PFSK-1 (cell line): ENCODE results near the gene PRKCE.

Experiments used
- FOXP2 ChIP-seq: optimal IDR thresholded peaks from 2 replicates; pipeline ENCODE3; 2011; ENCODE audit warnings: borderline replicate concordance, control low read depth, inconsistent platforms; ENCODE audit not compliant: insufficient read depth; ENCODE audit errors: extremely low read length, extremely low read depth
- POLR2AphosphoS5 ChIP-seq: IDR thresholded peaks from 2 replicates; pipeline ENCODE4 v1.6.1; 2012; ENCODE audit warnings: low read depth, mild to moderate bottlenecking, control low read depth, low read length, moderate library complexity
- SIN3A ChIP-seq: IDR thresholded peaks from 2 replicates; pipeline ENCODE4 v1.6.1; 2012; ENCODE audit warnings: mild to moderate bottlenecking, low read length, moderate library complexity, borderline replicate concordance; ENCODE audit not compliant: insufficient read depth
- TAF1 ChIP-seq: IDR thresholded peaks from 2 replicates; pipeline ENCODE4 v1.6.1; 2012; ENCODE audit warnings: low read length, control low read depth, borderline replicate concordance; ENCODE audit not compliant: insufficient read depth
- TF ChIP-seq, protein P1 (sequence below), 2 experiments: IDR thresholded peaks; 2 replicates each; pipeline versions ENCODE4 v1.6.1 to v1.8.0; 2011 to 2012; ENCODE audit warnings: low read depth in 2 of 2, low read length in 2 of 2, control low read depth in 1 of 2, inconsistent platforms in 1 of 2, mild to moderate bottlenecking in 1 of 2, moderate library complexity in 1 of 2; ENCODE audit not compliant: insufficient read depth in 1 of 2

PRKCE gene

GRCh38 chr2:46236006-46236875, 584.8 kb downstream of the PRKCE start:
- TF ChIP-seq POLR2AphosphoS5 (no peak), SIN3A (no peak), FOXP2 (no peak), TAF1 (no peak)
- TF ChIP-seq, protein P1, sequence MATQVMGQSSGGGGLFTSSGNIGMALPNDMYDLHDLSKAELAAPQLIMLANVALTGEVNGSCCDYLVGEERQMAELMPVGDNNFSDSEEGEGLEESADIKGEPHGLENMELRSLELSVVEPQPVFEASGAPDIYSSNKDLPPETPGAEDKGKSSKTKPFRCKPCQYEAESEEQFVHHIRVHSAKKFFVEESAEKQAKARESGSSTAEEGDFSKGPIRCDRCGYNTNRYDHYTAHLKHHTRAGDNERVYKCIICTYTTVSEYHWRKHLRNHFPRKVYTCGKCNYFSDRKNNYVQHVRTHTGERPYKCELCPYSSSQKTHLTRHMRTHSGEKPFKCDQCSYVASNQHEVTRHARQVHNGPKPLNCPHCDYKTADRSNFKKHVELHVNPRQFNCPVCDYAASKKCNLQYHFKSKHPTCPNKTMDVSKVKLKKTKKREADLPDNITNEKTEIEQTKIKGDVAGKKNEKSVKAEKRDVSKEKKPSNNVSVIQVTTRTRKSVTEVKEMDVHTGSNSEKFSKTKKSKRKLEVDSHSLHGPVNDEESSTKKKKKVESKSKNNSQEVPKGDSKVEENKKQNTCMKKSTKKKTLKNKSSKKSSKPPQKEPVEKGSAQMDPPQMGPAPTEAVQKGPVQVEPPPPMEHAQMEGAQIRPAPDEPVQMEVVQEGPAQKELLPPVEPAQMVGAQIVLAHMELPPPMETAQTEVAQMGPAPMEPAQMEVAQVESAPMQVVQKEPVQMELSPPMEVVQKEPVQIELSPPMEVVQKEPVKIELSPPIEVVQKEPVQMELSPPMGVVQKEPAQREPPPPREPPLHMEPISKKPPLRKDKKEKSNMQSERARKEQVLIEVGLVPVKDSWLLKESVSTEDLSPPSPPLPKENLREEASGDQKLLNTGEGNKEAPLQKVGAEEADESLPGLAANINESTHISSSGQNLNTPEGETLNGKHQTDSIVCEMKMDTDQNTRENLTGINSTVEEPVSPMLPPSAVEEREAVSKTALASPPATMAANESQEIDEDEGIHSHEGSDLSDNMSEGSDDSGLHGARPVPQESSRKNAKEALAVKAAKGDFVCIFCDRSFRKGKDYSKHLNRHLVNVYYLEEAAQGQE (IDR thresholded peaks at IDR 0.05; ENCODE audit: insufficient read depth in 1 of 2, low read depth in 2 of 2, low read length in 2 of 2): no peak

DNA sequence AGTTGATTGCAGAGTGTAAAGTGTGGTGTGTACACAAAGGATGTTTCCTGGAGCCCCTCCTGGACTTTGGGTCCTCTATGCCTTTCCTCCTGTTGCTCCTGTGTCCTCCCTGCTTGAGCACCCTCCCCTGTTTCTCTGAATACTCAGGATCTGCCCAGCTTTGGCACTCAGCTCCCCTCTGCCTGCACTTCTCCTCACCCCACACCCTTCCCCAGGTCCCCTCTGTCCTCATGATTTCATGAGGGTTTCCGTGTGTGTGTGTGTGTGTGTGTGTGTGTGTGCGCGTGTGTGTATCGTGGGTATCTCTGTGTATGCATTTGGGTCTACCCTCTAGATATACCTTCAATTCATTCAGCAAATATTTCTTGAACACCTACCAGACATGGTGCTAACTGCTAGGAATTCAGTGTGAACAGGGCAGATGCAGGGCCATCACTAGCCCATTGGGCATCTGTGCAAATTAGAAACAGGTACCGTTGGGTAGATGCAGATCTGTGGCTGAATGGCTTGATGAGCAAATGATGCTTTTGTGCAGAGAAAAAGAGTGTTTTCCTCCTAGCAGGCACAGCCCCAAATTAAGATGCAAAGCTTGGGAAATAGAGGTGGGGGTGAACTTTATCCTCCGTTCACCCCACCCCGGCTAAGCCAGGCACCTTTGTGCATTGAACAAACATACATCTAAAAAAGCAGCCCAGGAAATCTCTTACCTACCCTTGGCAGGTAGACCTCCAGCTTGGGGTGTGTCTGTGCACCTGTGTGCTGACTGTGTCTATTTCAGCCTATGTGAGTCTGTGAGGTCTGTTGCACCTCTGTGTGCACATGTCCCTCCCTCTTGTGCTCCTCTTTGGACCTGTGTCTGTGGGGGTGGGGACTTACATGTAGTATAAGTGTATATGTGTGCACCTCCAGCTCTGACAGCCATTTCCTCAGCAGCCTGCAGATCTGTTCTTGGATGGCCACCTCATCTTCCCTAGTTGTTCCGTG, 585.7 kb downstream of the PRKCE start:
- TF ChIP-seq, protein P1 (IDR thresholded peaks at IDR 0.05; ENCODE audit: insufficient read depth in 1 of 2, low read depth in 2 of 2, low read length in 2 of 2): no peak
- no peak for TF ChIP-seq SIN3A
- TF ChIP-seq FOXP2: no peak
- TF ChIP-seq TAF1: no peak
- no peak for TF ChIP-seq POLR2AphosphoS5
